Suprapubic skin (tissue), 4 donors: ENCODE results near the gene HNRNPK. TPM values are rescaled to one million over a fixed set of nuclear protein-coding genes. Genes with fewer than 3 reads are reported as not detected.
A peak's percentile ranks its signal among the peaks of the same experiment; 100 is the strongest.

ENCODE experiments used
- DNase-seq, 2 donors: peaks; one replicate each; pipeline ENCODE4 v3.0.0-alpha.2; 2019; ENCODE audit warnings: low spot score in 2 of 2
- H3K27ac ChIP-seq: fragments of 200-600 bp; sonication (generic); one replicate; pipeline ENCODE4 v1.5.1; 2019
- H3K27me3 ChIP-seq: fragments of 200-600 bp; sonication (generic); one replicate; pipeline ENCODE4 v1.5.1; 2019
- H3K36me3 ChIP-seq: fragments of 200-600 bp; sonication (generic); one replicate; pipeline ENCODE4 v1.5.1; 2019
- H3K4me1 ChIP-seq: fragments of 200-600 bp; sonication (generic); one replicate; pipeline ENCODE4 v1.5.1; 2019
- H3K4me3 ChIP-seq: fragments of 200-600 bp; sonication (generic); one replicate; pipeline ENCODE4 v1.5.1; 2019; ENCODE audit warnings: mild to moderate bottlenecking
- H3K9me3 ChIP-seq: fragments of 200-600 bp; sonication (generic); one replicate; pipeline ENCODE4 v1.5.1; 2019
- EP300 ChIP-seq: sonication (generic); formaldehyde crosslinking; IDR thresholded peaks from one replicate; pipeline ENCODE4 v1.6.1; 2017; ENCODE audit warnings: antibody characterized with exemption
- POLR2A ChIP-seq, 2 donors: fragments of 450-650 bp; IDR thresholded peaks; one replicate each; pipeline ENCODE4 v1.6.1; 2017; ENCODE audit warnings: antibody characterized with exemption in 2 of 2, mild to moderate bottlenecking in 2 of 2, moderate library complexity in 2 of 2
- POLR2AphosphoS5 ChIP-seq, 3 donors: sonication (generic); formaldehyde crosslinking; IDR thresholded peaks; one replicate each; pipeline ENCODE4 v1.6.1; 2017; ENCODE audit warnings: antibody characterized with exemption in 3 of 3
- WGBS: methylation state at CpG from one replicate; pipeline ENCODE4 v1.1.5; 2018; 5-methylcytosine and 5-hydroxymethylcytosine counted together
- total RNA-seq, 4 donors: library from RNA; depleted of rRNA; stranded (reverse); fragments of >200 nt; gene quantifications; one replicate each; pipeline ENCODE4 v1.1.0, GENCODE V29; 2016
- TF ChIP-seq, protein P1 (sequence below), 2 donors: fragments of 200-600 bp in 1 of 2; fragments of 450-650 bp in 1 of 2; sonication (generic) in 1 of 2; IDR thresholded peaks; one replicate each; pipeline ENCODE4 v1.5.1; 2016 to 2019; ENCODE audit warnings: antibody characterized with exemption in 2 of 2, mild to moderate bottlenecking in 1 of 2, moderate library complexity in 1 of 2

HNRNPK gene
- total RNA-seq, 4 donors from 2014 or later: 422 to 538 (median 448) TPM

DNA sequence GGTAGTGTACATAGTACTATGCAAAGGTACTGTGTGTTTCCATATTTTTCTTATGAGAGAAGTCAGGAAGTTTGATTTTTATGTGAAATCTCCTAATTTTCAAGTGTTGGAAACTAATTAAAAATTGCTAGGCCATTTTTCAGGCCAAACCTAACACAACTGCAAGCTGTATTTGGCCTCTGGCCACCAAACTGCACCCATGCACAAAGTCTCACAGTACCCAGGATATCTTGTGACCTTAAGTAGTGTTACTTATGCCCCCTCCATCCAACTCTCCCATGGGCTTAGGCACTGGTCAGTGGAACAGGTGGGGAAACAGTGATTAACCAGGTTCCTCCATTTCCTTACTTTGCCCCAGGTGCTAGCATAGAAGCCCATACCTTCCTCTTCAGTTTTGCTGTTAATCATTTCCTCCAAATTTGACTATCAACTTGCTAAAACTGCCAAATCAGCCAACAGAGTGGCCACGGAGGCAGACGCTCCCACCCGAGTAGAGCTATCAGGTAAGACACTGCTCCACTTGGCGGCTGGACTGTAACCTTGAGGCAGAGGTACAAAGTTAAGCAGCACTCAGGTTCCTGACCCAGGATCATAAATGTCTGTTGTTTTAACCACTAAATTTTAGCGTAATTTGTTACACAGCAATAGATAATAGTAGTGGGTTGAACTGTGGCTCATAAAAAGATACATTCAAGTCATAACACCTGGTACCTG lies 39.3 kb downstream of the HNRNPK start:
- WGBS: 85% methylated on average over 5 of the region's 5 CpGs
- no peaks in the 10 kb centered on the region for H3K27me3 ChIP-seq
- no peak for DNase-seq
- no peaks in the 10 kb centered on the region for H3K4me1 ChIP-seq
- no peaks in the 10 kb centered on the region for H3K9me3 ChIP-seq
- no peak overlapping the region for H3K27ac ChIP-seq
- peaks cover 57% of the 10 kb centered on the region for H3K36me3 ChIP-seq
- H3K4me3 ChIP-seq: no peak overlapping the region
- TF ChIP-seq POLR2AphosphoS5 (IDR thresholded peaks at IDR 0.05) (no peak), POLR2A (IDR thresholded peaks at IDR 0.05) (no peak), EP300 (no peak)
- TF ChIP-seq, protein P1, sequence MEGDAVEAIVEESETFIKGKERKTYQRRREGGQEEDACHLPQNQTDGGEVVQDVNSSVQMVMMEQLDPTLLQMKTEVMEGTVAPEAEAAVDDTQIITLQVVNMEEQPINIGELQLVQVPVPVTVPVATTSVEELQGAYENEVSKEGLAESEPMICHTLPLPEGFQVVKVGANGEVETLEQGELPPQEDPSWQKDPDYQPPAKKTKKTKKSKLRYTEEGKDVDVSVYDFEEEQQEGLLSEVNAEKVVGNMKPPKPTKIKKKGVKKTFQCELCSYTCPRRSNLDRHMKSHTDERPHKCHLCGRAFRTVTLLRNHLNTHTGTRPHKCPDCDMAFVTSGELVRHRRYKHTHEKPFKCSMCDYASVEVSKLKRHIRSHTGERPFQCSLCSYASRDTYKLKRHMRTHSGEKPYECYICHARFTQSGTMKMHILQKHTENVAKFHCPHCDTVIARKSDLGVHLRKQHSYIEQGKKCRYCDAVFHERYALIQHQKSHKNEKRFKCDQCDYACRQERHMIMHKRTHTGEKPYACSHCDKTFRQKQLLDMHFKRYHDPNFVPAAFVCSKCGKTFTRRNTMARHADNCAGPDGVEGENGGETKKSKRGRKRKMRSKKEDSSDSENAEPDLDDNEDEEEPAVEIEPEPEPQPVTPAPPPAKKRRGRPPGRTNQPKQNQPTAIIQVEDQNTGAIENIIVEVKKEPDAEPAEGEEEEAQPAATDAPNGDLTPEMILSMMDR (IDR thresholded peaks at IDR 0.05): no peak

DNA sequence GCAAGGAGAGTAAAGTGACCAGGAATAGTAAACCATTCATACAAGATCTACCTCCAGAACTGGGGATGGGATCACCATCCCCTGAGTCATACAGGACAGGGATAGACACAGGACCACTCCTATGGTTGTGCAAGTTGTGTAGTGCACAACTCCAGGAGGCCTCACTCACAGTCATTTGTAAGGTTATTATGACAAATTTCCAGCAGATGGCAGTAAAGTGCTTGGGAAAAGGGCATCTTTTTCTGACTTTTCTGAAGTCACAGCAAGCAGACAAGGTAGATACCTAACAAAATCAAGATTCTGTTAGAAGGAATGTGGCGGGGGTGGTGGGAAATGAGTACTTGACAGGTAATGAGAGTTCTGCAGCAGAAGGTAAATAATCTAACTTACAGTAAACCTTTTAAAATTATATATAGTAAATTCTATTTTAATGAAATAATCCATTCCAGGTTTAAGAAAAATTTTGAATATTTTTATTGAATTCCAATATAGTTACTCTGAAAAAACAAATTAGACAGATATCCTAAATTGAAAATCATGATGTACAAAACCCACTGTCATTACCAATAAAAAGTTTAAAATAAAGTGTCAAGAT lies 42.1 kb downstream of the HNRNPK start:
- WGBS: 33% methylated on average over 1 of the region's 1 CpG
- no peak for TF ChIP-seq POLR2A (IDR thresholded peaks at IDR 0.05)
- TF ChIP-seq, protein P1 (IDR thresholded peaks at IDR 0.05): peak; percentile 45 to 56
- Histone ChIP-seq H3K27me3 (no peaks in the 10 kb centered on the region), H3K27ac (no peak overlapping the region), H3K9me3 (no peaks in the 10 kb centered on the region), H3K36me3 (peaks cover 41% of the 10 kb centered on the region), H3K4me1 (peaks cover 11% of the 10 kb centered on the region), H3K4me3 (no peak overlapping the region)
- no peak for DNase-seq

DNA sequence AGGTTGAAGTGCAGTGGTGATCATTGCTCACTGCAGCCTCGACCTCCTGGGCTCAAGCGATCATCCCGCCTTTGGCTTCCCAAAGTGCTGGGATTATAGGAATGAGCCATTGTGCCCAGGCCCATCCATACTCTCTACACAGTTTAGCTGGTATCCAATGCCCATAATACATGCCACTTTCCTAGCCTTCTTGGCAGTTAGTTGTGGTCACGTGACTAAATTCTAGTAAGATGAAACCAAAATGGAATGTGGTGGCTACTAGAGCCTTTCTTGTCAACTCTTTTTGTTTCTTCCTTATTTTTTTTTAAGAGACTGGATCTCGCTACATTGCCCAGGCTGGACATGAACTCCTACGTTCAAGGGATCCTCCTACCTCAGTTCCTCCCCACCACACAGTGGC lies 43.5 kb downstream of the HNRNPK start:
- TF ChIP-seq EP300 (no peak), POLR2A (IDR thresholded peaks at IDR 0.05) (no peak), POLR2AphosphoS5 (IDR thresholded peaks at IDR 0.05) (no peak)
- TF ChIP-seq, protein P1 (IDR thresholded peaks at IDR 0.05): no peak
- H3K27ac ChIP-seq: no peak overlapping the region
- peaks cover 28% of the 10 kb centered on the region for H3K36me3 ChIP-seq
- H3K4me3 ChIP-seq: no peak overlapping the region
- no peaks in the 10 kb centered on the region for H3K9me3 ChIP-seq
- H3K4me1 ChIP-seq: peaks cover 12% of the 10 kb centered on the region
- no peaks in the 10 kb centered on the region for H3K27me3 ChIP-seq
- WGBS: 90% methylated on average over 6 of the region's 6 CpGs
- no peak for DNase-seq

DNA sequence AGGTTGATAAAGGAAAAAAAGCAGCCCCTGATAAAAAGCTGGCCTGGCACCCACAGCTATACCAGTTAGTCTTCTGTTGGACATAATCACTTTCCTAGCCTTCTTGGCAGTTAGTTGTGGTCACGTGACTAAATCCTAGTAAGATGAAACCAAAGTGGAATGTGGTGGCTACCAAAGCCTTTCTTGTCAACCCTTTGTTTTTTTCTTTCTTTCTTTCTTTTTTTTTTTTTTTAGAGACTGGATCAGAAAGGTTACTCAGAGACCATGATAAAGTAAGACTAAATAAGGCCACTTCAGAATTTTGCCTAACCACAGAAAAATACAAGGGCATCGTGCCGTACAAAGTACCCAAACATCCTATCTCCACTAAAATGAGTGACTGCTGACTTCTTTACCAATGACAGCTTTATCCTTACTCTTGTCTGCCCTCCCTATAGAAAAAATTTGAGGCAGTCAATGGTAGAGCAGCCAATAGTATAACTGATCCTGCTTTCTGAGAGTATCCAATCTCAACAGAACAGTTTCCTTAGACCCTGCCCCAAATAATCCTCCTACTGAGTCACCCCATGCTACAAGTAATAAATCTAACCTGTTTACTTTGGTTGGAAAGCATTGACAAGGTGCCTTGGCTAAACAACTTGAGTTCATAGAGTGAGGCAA lies 44.6 kb downstream of the HNRNPK start:
- H3K4me3 ChIP-seq: no peak overlapping the region
- H3K4me1 ChIP-seq: peaks cover 14% of the 10 kb centered on the region
- no peaks in the 10 kb centered on the region for H3K9me3 ChIP-seq
- TF ChIP-seq POLR2AphosphoS5 (IDR thresholded peaks at IDR 0.05) (no peak), POLR2A (IDR thresholded peaks at IDR 0.05) (no peak), EP300 (no peak)
- TF ChIP-seq, protein P1 (IDR thresholded peaks at IDR 0.05): no peak
- no peak for DNase-seq
- WGBS: 82% methylated on average over 3 of the region's 3 CpGs
- H3K27ac ChIP-seq: no peak overlapping the region
- no peaks in the 10 kb centered on the region for H3K27me3 ChIP-seq
- peaks cover 17% of the 10 kb centered on the region for H3K36me3 ChIP-seq

DNA sequence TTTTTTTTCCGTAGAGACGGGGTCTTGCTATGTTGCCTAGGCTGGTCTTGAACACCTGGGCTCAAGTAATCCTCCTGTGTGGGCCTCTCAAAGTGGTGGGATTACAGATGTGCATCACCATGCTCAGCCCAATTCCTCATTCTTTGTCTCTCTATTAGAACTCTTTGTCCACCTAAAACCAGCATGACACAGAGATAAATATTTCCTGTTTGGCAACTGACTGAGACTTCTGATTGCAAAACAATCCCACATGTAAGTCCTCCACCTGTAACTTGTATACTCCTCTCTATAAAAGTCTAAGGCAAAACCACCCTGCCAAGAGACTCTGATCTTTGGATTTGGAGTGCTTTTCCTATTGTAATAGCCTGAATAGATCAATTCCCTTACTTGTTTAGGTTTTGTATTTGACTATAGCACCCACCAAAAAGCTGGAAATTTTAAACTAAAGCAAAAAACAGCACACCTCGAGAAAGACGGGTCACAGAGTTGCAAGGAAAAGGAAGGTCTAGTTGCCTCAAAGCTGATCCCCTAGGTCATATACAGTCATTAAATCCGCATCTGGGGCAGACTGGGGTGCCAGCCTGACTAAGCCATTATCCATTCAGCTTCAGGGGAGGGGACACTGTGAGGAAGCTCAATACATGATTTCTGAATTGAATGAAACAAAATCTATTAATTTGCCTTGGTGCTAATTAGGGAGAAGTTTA lies 45.3 kb downstream of the HNRNPK start:
- Histone ChIP-seq H3K4me3 (no peak overlapping the region), H3K36me3 (peaks cover 11% of the 10 kb centered on the region), H3K4me1 (peaks cover 14% of the 10 kb centered on the region), H3K27me3 (no peaks in the 10 kb centered on the region), H3K9me3 (no peaks in the 10 kb centered on the region), H3K27ac (no peak overlapping the region)
- 73% methylated on average over 5 of the region's 5 CpGs for WGBS
- TF ChIP-seq, protein P1 (IDR thresholded peaks at IDR 0.05): no peak
- TF ChIP-seq EP300 (no peak), POLR2A (IDR thresholded peaks at IDR 0.05) (no peak), POLR2AphosphoS5 (IDR thresholded peaks at IDR 0.05) (no peak)
- no peak for DNase-seq
